Tibial nerve (tissue), 4 donors: ENCODE data around the gene DNAAF2.
"Not testable (repeated sequence)": the region's sequence is repeated elsewhere in the genome, so short reads cannot be mapped to it uniquely, and the experiment has no call there.

ENCODE experiments used
- CTCF ChIP-seq, 5 experiments: fragments of 200-600 bp in 3 of 5; fragments of 450-650 bp in 2 of 5; sonication (generic) in 3 of 5; IDR thresholded peaks; one replicate each; pipeline ENCODE4 v1.5.1; 2016 to 2019; ENCODE audit warnings: antibody characterized with exemption in 5 of 5, mild to moderate bottlenecking in 3 of 5, moderate library complexity in 2 of 5
- EP300 ChIP-seq, 2 donors: sonication (generic); formaldehyde crosslinking; IDR thresholded peaks; one replicate each; pipeline ENCODE4 v1.6.1; 2017; ENCODE audit warnings: antibody characterized with exemption in 2 of 2, mild to moderate bottlenecking in 1 of 2
- POLR2A ChIP-seq, 2 donors: fragments of 450-650 bp; IDR thresholded peaks; one replicate each; pipeline ENCODE4 v1.6.1; 2017; ENCODE audit warnings: antibody characterized with exemption in 2 of 2, mild to moderate bottlenecking in 2 of 2, moderate library complexity in 2 of 2

GRCh38 chr14:49657500-49657899 lies 22.5 kb upstream of the DNAAF2 start:
- not testable (repeated sequence) for TF ChIP-seq CTCF, POLR2A, EP300 (IDR thresholded peaks at IDR 0.05)
